NCI-H187 (cell line): ENCODE results near the gene TBCEL.

Source experiments
- DNase-seq, 2 experiments: peaks; one replicate each; lab custom pipeline; 2025; lab: John Stamatoyannopoulos, UW

TBCEL gene

DNA sequence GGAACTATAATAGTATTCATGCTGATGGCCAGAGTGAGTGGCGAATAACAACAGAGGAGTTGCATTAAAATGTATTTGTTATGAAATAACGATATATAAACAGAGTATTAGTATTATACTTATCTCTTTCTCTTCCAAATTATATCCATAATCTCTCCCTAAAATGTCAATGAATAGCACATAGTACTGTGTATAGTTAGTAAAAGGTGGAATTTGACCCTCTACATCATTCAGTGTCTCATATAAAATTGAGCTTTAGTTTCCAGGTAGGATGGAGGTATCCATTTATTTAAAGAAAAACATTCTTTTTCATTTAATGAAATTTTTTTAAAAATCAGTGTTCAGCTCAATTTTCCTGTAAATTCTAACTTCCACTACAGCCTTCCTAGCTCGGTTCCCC lies 42.7 kb downstream of the TBCEL start:
- DNase-seq, result no peak

DNA sequence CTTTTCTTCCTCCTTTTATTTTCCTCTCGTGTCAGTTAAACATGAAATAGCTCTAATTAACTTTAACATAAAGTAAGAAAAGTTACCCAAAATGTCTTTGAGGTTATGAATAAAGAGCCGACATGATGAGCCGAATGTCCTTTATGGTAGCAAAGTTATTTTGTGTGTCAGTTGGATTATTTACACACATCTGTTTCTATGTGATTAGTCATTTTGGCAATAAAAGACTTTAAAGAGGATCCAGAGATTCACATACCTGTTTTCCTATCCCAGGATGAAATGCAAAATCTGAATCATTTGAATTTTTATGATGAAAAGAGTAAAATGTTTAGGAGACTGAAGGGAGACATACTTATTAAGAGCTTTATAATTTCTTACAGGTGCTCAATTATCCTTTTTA lies 43.1 kb downstream of the TBCEL start:
- DNase-seq, result no peak

DNA sequence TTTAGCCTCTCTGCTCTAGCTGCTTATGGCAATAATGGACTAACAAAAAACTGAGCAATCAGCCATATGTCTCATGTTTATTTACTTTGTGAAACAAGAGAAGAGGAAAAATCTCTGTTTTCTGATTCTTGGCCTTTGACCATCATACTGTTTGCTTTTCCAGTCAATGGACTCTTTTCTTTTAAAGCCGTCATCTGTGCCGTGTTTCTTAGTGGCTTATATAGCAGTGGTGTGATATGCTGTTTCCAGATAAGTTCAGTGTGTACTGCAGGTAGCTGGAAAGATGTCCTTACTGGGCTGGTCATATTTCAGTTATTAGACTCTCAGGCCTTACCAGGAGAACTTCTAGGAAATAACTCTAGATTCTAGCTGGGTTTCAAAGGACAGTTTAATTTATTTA lies 43.6 kb downstream of the TBCEL start:
- DNase-seq, result no peak

DNA sequence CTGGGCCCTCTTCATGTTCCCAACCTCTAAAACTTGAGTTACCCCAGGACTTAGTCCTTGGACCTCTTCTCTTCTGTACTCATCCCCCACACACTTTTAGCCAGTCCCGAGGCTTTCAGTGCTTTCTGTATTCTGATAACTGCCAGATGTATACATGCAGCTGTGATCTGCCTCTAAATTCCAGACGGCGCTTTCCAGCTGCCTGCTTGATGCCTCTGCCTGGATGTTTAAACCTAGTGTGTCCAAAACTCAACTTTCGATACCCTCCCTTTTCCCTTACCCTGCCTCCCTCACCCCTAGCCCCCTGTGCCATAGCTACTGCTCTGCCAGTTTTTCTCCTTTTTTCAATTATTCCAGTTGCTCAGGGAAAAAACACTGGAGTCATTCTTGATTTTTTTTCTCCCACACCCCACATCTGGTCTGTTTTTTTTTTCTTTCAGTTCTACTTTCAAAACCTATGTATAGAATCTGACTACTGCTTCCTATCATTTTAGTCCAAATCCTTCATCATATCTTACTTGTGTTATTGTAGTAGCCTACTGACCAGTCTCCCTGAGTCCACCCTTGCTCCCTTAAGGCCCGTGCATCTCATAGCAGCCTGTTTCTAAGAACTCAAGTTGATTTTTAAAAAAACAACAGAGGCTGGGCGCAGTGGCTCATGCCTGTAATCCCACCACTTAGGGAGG lies 44.2 kb downstream of the TBCEL start:
- no peak for DNase-seq

DNA sequence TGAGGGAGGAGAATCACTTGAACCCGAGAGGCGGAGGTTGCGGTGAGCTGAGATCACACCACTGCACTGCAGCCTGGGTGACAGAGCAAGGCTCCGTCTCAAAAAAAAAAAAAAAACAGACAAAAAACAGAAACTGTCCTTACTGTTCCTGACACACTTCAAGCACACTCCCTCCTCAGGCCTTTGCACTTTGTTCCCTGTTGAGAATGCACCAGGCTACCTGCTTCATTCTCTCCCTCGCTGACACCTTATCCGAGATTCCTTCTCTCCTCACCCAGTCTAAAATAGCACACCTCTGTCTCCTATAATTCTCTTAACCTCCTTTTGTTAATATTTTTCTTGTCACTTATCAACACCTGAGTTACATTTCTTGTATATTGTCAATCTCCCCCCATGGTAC lies 44.9 kb downstream of the TBCEL start:
- DNase-seq, result no peak

DNA sequence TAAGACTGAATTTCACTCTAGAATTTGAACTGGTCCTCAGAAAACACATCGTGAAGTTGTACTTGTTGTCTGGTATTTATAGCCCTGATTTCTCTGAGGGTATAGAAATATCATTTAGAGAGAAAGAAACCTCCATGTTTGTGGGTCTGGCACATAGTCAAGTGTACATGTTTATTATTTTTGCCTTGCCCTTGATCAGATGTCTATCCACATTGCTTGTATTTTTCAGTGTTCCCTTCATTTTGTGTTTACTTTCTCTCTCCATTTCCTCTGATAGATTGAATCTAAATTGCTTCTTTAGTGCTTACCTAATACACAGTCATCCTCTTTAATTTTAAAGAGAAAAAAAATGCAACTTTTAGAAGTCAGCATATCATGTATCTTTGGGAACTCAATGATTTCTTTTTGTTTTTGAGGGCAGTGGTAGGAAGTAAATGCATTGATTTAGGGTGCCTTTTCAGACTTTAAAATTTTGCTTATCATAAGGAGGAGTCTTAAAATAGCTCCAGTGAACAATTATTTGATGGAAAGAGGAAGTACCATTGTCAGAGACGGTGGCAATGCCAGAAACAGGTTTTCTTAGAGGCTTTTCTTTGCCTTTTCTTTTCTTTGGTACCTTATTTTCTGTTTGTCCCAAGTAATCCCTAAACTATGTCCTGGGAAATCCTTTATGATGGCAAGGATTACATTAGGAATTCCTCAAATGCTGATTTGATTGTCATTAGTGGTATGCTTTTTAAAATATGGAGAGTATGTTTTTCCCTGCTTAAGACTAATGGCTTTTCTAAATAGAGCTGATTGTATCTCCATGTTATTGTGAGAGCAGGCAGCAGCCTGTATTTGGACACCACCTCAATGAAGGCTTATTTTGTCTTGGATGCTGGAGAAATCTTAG lies 47.3 kb downstream of the TBCEL start:
- DNase-seq, result no peak

DNA sequence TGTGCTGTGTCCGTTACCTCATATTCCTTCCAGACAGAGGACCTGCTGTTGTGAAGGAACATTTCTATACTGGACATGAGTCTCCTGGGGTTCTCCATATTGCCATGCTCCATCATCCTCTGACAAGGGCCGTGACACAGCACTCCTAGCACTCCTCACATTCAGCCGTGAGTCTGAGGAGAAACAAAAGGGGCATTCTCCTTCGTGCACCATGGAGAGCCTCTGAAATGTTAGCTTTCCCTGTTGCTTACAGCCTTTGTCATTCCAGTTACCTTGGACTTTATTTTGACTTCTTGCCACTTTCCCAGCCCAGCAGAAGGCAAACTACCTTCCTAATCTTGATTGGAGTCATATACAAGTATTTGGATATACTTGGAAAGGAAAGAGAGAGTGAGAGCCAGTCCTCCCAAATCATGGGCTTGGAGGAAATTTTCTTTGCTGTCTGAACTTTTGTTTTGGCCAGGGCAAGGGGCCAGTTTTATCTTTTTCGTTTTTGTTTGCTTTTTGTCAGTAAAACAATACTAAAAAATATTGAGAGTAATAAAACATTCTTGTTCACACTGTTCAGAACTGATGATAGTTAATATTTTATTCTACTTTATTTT lies 48.0 kb downstream of the TBCEL start:
- DNase-seq, result no peak

DNA sequence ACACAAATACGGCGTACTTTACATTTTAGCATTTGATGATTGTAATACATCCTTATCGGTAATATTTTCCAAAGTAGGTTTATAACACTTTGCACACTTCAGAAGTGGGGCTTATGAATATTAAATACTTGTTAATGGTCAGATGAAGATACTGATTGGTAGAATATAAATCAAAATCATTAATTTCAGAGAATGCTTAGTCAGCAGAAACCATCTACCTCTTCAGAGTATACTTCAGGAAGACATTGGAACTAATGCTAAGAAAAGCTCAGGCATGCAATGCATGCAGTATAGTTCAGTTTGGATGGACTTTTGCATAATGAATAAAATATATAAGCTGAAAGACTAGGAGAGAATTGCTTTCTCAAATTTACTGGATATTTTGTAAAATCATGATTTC lies 57.4 kb downstream of the TBCEL start:
- no peak for DNase-seq

DNA sequence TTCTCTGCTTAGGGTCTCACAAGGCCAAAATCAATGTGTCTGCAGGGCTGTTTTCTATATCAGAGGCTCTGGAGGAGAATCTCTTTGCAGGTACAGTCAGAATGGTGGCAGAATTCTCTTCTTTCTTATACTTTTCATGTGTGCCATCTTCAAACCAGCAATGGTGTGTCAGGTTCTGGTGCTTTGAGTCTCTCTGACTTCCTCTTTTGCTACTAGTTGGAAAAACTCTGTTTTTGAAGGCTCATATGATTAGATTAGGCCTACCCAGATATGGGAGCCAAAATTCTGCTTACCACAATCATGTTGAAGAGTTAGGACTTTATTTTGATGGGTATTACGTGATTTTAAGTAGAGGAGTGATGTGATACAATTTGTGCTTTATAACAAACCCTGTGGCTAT lies 58.3 kb downstream of the TBCEL start:
- no peak for DNase-seq

DNA sequence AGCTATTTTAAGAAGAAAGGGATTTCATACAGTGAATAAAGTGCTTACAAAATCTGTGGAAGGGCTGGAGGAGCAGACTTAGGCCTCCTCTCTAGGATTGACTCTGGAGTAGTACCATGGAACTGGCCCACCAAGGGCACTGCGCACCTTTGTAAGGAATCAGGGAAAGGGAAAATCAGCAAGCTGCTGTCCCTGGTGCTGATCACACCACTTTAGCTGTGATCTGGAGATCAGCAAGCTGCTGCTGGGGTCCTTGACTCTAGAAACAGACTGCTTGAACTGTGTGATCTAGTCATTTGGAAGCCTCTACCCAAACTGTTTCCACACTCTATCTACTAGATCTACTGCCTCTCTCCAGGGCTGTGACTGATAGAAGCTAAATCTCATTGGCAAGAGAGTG lies 58.8 kb downstream of the TBCEL start:
- no peak for DNase-seq

DNA sequence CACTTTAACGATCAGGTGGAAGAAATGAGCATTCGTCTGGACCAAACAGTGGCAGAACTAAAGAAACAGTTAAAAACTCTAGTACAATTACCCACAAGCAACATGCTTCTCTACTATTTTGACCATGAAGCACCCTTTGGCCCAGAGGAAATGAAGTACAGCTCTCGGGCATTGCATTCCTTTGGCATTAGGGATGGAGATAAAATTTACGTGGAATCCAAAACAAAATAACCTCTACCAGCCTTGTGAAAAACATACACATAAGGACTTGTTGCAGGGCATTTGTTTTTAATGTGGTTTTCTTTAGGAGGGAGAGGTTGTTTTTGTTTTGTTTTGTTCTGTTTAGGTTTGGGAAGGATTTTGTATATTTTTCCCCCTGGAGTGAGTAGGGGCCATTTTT lies 63.0 kb downstream of the TBCEL start:
- no peak for DNase-seq

DNA sequence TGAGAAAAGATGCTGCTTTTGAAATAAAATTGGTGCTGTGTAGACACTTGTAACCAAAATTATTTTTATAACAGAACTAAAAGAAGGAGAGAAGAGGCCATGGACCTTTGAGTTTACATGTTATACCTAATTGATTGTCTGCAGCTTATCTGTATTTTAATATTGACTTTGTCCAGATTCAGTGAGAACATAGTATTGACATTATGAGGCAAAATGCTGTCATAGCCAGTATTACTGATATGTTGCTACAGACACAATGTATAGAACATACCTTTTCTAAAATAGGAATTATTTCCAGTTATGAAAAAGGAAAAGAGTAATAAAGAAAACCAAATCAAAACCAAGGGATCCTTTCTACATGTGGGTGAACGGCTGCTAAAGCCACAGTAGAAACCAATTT lies 65.7 kb downstream of the TBCEL start:
- no peak for DNase-seq

DNA sequence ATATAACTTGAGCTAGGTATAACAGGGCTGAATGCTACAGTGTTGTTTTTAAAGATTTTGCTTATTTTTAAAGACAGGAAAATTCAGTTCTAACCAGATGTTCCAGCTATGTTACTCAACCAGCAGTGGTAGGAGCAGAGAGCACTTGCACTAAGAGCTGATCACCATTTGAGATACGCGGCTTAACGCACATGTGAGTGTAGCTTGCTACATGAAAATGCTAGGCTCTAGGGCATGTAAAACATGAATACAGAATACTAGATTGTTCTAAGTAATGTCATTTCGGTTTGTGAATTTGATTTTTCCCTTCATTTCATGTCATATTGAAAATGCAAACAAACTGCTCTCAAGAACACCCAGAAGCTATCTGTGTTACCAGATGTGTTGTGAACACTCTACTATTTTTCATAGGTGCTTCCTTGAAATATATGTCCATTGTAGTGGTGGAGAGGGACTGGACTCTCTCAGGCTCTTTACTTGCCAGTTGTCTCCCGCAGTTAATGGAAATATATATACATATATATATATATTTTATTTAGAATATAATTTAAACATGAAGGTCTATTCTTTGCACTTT lies 66.3 kb downstream of the TBCEL start:
- DNase-seq, result no peak

DNA sequence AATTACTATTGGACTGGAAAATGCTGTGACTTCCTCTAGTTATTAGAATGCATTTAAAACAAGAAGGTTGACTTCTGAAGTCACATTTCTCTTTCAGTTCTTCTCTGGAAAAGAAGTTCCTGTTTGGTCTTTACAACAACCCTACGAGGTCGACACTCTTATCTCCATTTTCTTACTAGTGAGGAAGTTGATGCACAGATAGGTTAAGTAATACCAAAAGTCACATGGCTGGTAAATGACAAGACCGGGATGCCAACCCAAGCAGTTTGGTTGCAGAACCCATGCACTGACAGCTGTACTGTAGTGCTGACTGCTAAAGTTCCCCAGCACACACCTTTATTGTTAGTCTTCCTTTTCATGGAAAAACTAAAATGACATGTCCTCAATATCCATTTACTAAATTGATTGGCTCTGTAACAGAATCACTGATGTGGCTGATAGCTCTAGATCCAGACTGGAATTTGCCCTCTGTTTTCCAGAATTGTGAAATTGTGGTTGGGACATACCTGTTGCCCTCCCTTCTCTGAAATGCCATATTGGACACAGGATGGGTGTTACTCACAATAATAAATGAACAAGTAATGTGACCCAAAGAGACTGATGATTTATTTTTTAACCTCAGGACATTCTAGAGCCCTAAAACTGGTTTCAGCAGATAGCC lies 67.7 kb downstream of the TBCEL start:
- no peak for DNase-seq

DNA sequence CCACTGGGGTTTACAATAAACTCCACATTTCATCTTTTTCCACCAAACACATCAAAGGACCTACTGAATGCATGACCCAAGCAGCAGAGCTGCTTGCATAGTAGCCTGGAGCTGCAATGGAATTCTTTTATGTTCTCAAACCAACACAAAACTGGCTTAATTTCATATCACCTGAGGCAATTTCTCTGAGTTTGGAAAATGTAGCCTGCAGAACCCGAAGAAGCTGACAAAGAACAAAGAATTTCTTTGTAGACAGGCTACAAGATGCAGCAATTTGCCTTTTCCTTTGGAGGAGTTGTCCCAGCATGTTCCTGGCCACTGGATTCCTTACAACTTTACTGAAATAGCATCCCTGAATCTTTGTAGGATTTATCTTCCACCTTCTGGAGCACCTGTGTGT lies 71.7 kb downstream of the TBCEL start:
- DNase-seq, result no peak

DNA sequence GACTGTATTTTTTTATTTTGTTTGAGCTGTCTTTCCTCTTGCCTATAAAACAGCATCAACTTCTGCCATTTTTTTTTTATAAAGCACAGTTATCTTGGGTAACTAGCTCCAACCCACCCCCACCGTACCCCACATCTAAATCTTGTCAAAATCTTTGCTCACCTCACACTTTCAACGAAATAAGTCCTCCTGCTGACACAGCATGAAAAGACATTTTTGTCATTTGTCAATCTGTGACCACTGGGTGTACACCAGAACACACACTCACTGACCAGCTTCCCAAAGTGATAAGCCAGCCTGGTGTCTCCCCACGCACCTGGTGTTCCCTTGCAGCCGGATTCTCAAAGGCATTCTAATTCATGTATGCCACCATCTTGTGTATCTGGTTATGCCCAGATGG lies 75.5 kb downstream of the TBCEL start:
- no peak for DNase-seq

DNA sequence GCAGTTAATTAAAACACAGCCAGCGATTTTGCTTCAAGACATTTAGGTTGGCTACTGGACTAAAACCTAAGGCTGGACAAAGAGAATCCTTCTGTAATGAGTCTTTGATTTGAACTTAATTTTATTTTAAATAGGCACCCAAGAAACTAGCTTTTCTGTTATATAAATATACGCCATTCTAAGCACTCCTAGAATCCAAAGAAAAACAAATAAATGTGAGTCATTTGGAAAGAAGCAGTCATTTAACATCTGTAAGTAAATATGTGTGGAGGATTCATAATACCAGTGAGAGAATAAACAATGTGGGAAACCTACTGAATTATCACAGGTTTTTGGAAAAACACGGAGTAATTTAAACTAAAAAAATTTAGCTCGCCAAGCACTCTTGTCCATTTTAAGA lies 76.0 kb downstream of the TBCEL start:
- no peak for DNase-seq

DNA sequence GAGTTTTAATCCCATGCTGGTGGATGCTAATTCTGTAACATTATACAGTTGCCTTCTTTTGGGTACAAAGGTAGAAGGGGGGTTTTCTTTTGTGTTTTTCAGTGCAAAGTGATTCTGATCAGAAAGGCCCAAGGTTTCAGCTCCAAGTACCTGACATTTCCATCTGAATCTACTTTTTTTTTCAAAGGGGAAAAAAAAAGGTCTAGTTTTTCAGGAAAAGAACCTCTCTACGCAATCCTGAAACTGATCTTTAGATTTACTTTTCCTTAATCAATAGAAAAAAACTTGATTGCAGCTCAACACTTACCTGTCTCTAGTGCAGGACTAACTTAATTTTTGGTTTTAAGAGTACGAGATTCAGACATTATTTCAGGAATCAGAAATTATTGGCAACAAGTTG lies 77.0 kb downstream of the TBCEL start, which contains the start of gene TECTA:
Gene TECTA (plus strand): TSS at position 301 of the 400 bp plus-strand sequence. CDS start 1,423 bp downstream, outside the sequence.
- DNase-seq, result no peak

DNA sequence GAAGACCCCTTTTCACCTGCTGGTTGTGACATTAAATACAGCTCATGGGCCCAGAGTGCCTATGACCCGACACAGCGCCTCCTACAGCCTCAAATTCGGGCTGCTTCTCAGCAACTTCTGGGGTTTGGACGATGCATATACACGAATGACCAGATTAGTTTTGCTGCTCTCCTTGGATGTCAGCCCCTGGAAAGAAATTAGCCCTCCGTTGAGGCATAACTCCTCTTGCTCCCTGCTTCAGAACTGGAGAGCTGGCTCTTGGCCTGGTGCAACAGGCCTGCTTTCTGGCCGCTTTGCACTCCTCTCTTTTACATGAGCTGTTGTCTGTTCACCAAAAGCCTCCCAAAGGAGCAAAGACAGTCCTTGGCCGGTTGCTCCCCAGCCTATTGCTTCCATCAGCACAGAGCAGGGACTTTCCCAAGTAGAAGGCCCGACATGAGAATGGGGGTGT lies 80.4 kb downstream of the TBCEL start:
- no peak for DNase-seq

DNA sequence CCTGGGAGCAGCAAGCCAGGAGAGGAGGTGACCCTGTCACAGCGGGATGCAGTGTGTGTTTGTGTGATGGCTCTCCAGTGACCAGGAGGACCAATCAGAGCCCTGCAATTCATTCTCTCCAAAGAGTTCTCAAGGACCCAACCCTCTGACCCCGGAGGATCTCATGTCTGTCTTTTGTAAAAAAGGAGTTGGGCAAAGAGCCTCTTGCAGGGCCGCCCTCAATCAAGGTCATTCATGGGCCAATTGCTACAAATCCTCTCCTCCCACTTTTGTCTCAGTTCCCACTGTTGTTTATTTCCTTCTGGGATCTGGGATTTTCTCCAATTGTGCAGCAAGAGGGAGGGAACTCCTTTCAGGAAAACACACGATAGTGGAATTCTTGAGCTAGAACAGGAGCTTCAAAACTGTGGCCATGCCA lies 81.2 kb downstream of the TBCEL start:
- DNase-seq, result no peak

DNA sequence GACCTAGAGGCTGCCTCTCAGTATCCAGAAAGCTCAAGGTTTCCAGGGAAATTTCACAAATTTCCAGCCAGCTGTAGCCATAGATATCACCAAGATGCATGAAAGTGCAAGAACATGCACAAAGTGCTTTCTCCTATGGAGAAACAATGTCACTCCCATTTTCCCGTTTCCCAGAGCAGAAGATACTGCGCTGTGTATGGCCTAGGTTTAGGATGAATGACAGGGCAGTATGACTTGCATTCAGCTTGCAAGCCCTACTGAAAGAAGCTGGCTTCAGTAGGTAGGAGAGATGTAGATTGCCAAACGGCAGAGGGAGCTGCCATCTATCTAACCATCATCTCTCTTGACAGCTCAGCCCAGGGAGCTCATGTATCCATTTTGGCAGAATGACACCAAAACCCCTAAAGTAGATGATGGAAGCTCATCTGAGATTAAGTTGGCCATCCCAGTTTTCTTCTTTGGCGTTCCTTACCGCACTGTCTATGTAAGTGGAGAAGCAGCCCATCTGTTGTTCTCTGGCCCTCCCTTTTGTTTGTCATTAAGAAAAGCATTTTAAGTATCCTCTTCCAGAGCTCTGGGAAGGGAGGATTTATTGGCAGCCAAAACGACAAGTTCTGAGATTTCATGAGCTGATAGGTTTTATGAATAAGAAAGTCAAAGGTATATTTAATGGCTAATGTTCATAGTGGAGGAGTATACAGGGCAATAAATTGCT lies 81.7 kb downstream of the TBCEL start:
- DNase-seq, result no peak
